ENCODE results near the gene KBTBD2.
"Not testable (repeated sequence)": the region's sequence is repeated elsewhere in the genome, so short reads cannot be mapped to it uniquely, and the experiment has no call there.

The KBTBD2 gene

DNA sequence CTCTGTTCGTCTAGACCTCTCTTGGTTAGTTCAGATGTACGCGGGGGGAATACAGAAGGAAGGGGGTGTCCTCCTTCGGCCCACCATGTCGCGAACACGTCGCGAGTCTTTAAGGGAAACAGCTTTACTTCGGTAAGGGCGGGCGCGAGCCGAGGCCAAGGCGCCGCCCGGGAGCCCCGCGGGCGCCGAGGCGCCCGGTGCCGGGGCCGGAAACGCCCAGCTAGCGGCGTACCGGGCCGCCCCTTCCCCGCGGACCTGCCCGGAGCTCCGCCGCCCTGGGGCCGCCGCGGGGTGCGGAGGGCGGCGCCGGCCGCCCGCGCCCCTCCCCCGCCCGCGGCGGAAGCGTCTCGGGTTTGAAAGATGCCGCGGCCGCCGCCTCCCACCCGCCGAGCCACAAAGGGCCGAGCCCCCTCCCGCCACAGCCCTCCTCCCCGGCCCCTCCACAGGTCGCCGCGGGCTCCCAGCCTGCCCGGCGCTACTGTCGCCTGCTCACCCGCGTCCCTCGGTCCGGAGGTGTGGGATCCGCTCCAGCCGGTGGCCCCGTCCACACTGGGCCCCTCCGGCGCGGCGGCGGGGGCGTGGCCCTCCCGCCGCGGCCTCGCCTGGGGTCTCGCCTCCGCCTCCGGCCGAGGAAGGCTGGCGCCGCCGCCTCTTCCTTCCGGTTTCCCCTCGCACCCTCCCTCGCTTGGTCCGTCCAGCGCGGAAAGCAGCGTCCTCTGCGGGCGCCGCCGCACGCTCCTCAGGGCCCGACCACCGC, at the start of gene KBTBD2:
KBTBD2 (minus strand) TSS at position 718 of the 757 bp plus-strand sequence. CDS start 12,156 bp downstream, outside the sequence.
- peak; percentile 54 to 82 for DNase-seq

DNA sequence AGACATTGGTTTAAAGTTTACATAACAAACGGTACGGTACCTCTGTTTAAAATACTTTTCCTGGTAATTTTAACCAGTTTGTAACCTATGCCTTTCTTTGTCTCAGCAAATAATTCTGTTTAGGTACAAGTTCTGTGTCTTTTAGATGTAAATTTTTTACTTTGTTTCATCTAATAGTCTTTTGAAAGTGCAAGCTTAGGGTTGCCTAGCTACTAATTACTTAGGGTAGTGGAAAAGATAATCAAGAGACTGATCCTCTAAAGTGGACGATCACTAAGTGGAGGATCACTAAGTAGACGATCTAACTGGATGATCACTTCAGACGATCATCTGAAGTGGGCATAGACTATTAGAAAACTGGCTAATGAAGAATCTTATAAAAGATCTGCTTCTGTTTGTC, 49.6 kb upstream of the KBTBD2 start:
- DNase-seq = no peak

DNA sequence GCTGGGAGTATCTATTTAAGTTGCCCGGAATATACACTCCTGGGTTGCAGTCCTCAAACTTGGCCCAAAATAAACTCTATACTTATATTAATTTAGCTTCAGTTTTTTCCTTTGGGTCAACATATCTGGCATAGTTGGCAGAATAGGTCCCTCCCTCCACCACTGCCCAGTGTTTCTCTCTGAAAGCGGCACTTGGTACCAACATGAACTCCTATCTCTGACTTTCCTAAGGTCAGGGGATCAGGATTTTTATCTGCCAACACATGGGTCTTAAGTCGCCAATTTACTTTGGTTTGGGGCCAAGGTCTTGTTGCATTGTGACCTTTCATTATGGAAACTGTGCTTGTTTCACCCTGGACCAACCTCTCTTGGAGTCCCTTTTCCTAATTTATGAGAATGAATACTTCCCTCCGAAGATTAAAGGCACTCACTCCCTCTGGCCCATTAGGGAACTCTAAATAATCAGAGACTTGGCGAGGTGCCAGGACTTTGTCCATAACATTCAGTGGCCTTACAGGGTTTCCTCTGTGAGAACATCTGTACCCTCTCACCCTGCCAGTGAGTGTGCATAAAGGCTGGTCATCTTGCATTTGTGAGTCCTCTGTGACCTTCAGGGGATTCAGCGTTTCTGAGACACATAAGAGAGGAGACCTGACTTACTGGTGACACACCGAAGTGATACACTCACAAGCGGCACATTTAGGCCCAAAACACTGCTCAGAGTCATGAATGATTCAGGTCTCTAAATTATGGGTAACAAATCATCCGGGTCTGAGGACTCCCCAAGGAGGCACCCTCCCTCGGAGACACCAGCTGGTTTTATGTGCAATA, 46.0 kb upstream of the KBTBD2 start:
- peak in 1 of 2 experiments; percentile 6 for DNase-seq

DNA sequence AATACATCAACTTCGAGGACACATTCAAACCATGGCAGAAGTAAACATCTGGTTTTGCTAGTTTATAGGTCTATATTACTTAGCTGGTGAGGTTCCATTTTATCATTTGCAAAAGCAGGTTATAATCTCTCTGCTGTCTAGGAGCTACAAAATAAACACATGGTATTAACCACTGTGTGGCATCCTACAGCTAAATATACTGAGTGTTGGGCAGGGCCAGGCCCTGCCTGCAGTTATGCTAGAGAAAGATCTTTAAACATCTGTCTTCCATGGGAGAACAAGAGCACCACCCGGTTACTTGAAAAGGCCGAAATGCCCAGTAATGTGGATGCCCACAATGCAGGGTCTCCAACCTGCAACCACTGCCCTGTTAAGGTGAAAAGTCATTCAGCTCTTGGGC, 45.1 kb upstream of the KBTBD2 start:
- DNase-seq = no peak

DNA sequence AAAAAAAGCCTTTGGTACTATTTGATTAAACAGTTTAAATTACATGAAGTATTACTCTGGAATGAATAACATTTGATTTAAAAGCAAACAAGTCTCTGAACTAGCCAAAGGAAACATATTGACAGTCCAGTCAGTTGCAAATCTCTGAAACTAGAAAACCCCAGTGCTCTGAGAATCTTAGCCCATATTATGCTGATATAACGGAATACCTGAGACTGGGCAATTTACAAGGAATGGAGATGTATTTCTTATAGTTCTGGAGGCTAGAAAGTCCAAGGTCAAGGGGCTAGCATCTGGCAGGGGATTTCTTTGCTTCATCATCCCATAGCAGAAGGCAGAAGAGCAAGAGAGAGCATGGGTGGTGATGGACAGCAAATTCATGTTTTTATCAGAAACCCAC, 44.0 kb upstream of the KBTBD2 start:
- DNase-seq = no peak

DNA sequence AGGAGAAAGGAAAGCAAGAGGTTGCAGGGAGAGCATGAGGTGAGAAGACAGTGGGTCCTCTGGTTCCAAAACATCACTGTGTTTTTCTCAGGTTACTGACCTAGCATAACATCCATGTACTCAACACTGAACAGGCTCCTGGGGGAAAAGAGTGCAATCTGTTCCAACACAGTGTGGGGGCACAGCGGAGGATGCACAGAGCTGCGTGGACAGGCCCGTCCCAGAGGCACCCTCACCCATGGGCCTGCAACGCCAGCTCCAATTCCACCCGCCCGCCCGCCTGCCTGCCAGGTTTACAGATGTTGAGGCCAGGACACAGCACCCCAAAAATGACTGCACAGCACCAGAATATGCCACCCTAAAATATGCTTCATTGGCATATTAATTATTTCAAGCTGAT, 38.8 kb upstream of the KBTBD2 start:
- no peak for DNase-seq

DNA sequence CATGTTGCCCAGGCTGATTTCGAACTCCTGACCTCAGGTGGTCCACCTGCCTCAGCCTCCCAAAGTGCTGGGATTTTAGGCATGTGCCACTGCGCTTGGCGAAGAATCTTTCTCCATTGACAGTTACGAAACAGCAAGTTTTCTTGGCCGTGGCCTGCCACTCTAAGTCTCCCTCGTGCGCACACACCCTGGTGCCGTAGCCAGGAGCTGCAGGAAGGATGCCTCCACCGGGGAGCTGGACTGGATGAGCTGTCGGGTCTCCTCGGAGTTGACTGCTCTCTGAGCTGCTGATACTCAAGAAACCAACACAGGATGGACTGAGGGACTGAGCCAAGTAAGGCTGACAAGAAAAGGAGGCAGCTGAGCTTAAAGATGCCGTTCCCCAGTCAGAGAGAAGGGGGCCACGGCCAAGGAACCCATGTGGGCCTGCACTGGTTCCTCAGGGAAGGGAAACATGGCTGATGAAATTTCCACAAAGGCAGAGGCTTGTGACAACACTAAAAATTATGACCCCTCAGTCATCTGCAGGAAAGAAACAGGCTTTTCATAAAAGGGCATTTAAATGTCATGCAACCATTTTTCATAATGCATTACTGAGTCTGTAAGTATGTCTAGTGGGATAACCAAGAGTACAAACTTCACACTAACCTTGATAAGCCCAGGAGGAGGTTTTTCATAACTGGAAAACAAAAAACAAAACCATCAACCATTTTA, 38.0 kb upstream of the KBTBD2 start:
- no peak for DNase-seq

DNA sequence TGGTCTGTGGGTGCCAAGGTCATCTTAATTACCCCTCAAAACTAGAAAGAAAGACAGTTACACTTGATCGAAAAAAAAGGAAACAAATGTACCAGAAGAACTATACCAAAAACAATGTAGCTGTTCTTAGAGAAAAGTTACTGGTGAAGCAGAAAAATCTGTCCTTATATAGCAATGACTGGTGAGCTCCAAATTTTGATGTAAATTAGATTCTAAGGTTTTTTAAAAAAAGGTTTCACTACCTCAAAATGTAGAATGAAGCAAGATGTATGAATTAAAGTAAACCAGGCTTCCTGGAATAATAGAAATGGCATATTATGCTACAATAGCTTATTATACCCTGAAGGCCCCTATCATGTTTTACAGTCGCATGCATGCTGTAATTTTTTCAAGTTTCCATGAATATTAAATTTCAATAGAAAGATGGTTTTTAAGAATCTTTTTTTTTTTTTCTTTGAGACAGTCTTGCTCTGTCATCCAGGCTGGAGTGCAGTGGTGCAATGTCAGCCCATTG, 37.3 kb upstream of the KBTBD2 start:
- no peak for DNase-seq

DNA sequence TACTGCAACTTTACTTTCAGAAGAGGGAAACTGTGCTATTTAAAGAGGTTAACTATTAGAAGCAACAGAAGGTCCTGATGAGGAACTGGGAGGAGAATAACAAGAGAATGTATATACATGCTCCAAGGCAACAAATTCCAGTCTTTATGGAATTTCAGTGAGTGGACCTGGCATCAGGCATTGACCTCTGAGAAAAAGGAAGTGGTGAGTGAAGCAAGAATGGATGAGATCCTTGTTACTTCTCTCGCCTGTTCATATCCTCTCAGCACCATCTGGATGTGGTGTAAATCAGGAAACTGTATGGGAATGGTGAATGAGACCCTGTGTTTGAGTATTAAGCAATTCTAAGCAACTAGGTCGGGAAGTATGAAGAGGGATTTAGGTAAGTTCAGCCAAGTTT, 30.3 kb upstream of the KBTBD2 start:
- DNase-seq = no peak

DNA sequence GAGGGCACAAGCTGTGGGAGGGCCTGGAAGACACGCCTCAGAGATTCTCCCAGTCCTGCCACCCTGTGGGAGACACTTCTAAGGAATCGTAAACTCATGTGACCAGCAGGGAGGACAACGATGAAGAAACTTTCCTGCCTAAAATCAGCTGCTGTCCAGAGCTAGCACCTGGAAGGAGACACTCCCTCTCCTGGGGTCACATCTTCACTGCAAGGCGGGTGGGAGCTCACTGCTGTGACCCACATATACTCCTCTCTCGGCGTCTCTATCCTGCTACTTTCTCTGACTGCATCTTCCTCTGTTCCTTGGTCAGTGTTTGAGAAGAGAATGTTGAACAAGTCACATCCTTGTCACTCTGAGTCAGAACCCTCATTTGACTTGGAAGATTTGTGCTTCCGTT, 25.4 kb upstream of the KBTBD2 start:
- not testable (repeated sequence) for DNase-seq

DNA sequence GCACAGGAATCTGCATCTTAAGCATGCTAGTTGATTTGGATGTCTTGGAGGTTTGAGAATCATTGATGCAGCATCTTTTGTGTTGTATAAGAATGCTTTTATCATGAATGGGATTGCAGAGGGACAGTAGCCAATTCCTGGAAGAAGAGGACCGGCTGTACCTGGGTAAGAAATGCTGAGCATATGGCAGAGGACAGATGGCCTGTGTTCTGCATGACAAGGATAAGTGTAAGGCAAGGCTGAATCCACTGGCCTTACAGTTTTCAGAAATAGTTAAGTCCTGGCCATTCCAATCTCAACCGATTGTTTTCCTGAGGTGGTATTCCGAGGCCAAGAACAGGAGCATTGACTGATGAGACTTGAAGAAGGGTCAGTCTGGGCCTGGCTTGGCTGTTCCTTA, 24.4 kb upstream of the KBTBD2 start:
- no peak for DNase-seq

DNA sequence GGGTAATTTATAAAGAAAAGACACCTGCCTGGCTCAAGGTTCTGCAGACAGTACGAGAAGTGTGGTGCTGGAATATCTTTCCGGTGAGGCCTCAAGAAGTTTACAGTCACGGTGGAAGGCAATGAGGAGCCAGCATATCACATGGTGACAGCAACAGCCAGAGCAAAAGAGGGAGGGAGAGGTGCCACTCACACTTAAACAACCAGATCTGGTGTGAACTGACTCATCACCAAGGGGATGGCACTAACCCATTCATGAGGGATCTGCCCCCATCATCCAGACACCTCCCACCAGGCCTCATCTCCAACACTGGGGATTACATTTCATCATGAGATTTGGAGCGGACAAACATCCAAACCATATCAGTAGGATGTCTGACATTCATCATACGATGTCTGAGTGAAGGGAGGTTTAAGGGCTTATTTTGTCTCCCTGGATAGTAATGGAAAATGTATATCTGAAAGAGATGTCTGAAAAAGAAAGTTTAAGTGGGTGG, 23.5 kb upstream of the KBTBD2 start:
- no peak for DNase-seq

DNA sequence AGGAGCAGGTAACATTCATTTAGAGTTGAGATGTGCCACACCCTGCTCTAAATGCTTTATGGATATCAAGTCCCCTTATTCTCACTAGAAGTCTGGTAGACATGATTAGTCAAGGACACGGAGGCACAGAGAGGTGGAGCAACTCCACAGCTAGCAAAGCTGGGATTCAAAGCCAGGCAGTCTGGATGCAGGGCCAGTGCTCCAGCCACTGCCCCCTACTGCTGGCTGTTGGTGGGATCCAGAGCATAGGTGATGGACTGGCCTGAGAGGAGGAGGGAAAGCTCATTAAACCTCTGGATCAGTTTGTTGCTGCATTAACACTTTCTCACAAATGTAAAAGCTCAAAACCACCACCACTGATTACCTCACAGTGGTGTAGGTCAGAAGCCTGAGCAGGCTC, 22.6 kb upstream of the KBTBD2 start:
- DNase-seq = no peak

DNA sequence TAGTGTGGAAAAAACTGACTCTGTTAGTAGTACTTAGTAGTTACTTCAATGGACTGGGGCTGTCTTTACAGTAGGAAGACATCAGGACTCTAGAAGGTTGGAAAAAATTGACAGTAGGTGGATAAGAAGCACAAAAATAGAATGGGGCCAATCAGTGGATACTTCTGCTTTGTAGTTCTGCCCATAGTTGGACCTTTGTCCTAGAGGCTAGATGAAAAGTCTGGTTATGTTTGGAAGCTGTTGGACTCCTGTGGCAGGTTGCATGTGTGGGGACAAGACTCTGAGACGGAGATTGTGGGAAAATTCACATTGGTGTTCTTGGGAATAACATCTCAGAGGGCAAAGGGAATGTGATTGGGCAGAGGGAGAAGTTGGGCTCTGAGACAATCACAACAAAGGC, 18.6 kb upstream of the KBTBD2 start:
- no peak for DNase-seq

DNA sequence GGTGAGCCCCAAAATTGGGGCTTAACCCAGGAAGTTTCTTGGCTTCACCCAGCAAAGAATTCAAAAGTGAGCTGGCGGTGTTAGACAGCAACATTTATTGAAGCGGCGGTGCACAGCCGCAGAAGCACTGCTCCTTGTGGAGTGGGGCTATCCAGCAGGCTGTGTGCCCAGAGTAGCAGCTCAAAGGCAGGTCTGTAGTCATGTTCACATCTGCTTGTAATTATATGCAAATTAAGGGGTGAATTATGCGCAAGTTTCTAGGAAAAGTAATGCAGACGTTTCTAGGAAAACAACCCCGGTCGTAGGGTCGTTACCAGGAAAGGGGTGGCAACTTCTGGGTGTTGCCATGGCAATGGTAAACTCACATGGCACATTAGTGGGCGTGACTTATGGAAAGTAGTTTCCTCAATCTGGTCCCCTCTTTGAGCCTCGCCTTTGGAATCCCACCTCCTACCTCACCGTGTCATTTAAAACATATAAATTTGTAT, 13.7 kb upstream of the KBTBD2 start:
- no peak for DNase-seq

DNA sequence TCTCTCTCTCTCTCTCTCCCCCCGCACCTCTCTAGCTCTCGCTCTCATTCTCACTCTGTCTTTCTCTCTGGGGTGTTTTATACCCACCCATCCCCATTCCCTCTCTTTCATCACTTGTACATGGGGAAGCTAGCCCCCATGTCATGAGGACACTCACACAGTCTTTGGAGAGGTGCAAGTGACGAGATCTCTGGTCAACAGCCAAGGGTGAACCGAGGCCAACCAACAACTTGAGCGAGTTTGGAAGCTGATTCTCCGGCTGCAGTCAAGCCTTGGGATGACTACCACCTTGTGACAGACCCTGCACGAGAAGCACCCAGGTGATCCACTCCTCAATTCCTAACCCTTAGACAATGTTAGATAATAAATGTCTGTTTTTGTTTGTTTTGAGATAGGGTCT, 10.1 kb upstream of the KBTBD2 start:
- no peak for DNase-seq

DNA sequence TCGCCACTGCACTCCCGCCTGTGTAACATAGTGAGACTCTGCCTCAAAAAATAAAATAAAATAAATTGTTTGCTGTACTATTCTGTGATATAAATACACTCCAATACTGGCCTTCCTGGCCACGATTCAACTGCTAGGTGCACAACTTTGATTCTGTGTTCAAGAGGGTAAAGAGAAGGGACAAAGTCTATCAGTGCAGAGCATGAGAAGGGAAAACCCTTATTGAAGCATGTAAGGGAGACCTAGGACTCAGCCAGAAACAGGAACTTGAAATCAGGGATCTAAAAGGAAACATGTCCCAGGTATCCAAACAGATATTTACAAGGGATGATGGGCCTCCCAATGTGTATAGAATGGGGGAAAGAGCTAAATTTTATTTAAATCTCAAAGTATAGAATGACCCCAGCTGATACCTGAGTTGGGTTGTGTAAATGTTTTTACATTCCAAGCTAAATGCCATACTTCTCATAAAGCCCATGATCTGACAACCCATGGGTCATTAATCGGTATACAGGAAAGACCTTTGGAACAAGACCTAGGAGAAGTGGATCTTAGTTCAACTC, 9.0 kb upstream of the KBTBD2 start:
- DNase-seq = no peak

DNA sequence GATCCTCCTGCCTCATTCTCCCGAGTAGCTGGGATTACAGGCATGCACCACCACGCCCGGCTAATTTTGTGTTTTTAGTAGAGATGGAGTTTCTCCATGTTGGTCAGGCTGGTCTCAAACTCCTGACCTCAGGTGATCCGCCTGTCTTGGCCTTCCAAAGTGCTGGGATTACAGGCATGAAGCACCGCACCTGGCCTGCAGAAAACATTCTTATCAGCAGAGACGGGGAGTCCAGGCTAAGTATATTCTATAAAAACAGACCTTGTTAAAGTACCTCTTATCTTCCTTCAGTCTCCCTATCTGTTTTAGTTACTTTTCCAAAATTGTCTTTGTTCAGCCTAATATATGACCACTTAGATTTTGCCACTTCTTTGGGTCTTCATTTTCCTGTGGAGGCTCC, 5.8 kb upstream of the KBTBD2 start:
- DNase-seq = not testable (repeated sequence)

DNA sequence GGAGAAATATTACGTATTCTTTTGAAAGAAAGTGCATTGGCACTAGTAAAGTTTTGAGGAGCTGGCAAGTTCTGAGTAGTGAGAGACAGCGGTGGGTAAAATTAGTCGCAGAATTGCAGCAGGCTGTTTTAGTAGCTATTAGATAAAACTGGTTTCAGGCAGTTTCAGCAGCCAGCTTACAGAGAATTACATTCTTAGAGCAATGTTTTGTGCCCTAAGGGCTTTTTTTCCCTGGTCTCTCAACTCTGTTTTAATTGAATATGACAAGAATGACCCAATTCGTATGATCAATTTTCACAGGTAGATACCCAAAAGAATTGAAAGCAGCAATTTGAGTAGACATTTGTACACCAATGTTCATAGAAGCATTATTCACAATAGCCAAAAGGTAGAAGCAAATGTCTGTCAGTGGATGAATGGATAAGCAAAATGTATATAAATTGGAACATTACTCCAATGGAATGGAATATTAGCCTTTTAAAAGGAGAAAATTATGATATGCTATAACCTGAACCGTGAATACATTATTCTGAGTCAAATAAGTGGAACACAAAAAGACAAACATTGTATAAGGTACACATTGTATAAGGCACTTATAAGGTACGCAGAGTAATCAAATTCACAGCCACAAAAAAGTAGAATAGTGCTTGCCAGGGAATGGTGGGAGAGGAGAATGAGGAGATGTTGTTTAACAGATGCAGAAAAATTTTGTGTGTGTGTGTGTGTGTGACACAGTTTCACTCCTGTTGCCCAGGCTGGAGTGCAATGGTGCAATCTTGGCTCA, 5.2 kb upstream of the KBTBD2 start:
- DNase-seq = no peak

DNA sequence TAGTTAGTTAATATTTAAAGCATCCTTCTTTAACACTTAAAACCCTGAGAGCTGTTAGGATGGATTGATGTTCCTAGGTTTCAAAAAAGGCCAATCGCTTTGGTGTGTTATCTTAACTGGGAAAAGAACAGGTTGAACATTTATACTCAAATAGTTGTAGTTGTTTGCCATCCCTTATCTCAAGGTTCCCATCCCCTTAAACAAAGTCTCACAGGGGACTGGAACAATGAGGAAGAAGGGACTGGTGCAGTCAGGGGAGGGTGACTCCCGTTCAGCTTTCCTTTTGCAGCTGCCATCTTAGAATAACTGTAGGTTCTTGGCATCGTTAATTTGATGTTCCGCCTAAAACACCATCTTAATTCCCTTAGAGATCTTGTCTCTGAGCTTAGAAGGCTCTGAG, 2.6 kb upstream of the KBTBD2 start:
- DNase-seq = no peak

DNA sequence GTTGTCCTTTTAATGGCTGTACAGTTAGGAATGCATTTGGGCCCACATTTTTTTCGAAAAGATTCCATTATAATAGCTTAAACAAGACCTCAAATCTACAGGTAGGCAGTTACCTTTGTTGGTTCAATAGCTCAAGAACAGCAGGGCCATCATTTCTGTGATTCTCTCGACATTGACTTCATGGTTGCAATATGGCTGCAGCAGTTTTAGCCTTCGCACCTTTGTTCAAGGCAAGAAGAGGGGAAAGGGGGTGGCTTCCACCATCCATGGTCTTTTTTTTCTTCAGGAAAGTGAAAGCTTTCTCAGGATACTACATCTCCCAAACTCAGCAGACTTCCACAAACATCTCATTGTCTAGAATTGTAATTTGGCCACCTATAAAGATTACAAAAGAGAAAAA, 2.2 kb upstream of the KBTBD2 start:
- DNase-seq = no peak

DNA sequence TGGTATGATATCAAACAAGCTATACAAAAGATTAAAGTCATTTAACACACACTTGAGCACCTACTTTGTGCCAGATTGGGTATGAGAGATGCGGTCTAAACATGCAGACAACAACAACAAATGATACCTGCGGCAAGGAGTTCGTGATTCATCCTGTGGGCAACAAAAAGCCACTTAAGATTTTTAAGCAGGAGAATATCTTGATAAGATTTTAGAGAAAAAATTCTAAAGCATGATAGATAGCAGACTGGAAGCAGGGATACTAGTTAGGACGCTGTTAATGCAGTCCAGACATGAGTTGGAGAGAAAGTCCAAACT, 1.6 kb upstream of the KBTBD2 start:
- DNase-seq = no peak
